Astrocyte of the hippocampus (primary cell): ENCODE data around the gene GSAP.

Experiments used
- DNase-seq: peaks from one replicate; pipeline ENCODE4 v3.0.0; 2011; ENCODE audit warnings: low read depth, low spot score

The GSAP gene

GRCh38 chr7:77439572-77439971 is 23.4 kb upstream of the GSAP start:
- DNase-seq, result peak; percentile 41

- DNase-seq, result no peak
Observed at GRCh38 chr7:77438131-77438530, 22.0 kb upstream of the GSAP start.

- DNase-seq, result no peak
Observed at GRCh38 chr7:77434570-77435275, 18.6 kb upstream of the GSAP start.

GRCh38 chr7:77433901-77434300 is 17.8 kb upstream of the GSAP start:
- DNase-seq, result no peak

GRCh38 chr7:77430927-77431326 is 14.8 kb upstream of the GSAP start:
- no peak for DNase-seq

GRCh38 chr7:77428777-77429231 is 12.7 kb upstream of the GSAP start:
- DNase-seq, result peak; percentile 46

GRCh38 chr7:77427996-77428603 is 12.0 kb upstream of the GSAP start:
- DNase-seq, result peak; percentile 74

GRCh38 chr7:77426521-77427051 is 10.4 kb upstream of the GSAP start:
- peak; percentile 73 for DNase-seq

GRCh38 chr7:77426052-77426404 is 9.9 kb upstream of the GSAP start:
- DNase-seq, result peak; percentile 38

GRCh38 chr7:77425101-77426051 is 9.2 kb upstream of the GSAP start:
- DNase-seq, result peak; percentile 55

GRCh38 chr7:77422500-77422899 is 6.4 kb upstream of the GSAP start:
- DNase-seq, result no peak

- no peak for DNase-seq
Observed at GRCh38 chr7:77420986-77421672, 5.0 kb upstream of the GSAP start.

- no peak for DNase-seq
Observed at GRCh38 chr7:77420438-77420837, 4.3 kb upstream of the GSAP start.

GRCh38 chr7:77419102-77419501 is 3.0 kb upstream of the GSAP start:
- DNase-seq, result no peak

GRCh38 chr7:77417801-77418200 is 1.7 kb upstream of the GSAP start:
- no peak for DNase-seq

- no peak for DNase-seq
Observed at GRCh38 chr7:77416621-77417371, 647 bp upstream of the GSAP start.

- DNase-seq, result no peak
Observed at GRCh38 chr7:77415476-77415822, 700 bp downstream of the GSAP start.

GRCh38 chr7:77413861-77414424 is 2.2 kb downstream of the GSAP start:
- peak; percentile 33 for DNase-seq

GRCh38 chr7:77413128-77413527 is 3.0 kb downstream of the GSAP start:
- no peak for DNase-seq

GRCh38 chr7:77409739-77410547 is 6.2 kb downstream of the GSAP start:
- peak; percentile 14 for DNase-seq
